HG03103 (cell line): ENCODE data around the gene MXRA7.
"Not testable (repeated sequence)": the region's sequence is repeated elsewhere in the genome, so short reads cannot be mapped to it uniquely, and the experiment has no call there.

ENCODE experiments used
- ATAC-seq: cut with Tn5 transposase; IDR thresholded peaks from one replicate; pipeline ENCODE4 v1.9.1; 2021; ENCODE audit warnings: low read depth; ENCODE audit not compliant: unreplicated experiment

Gene MXRA7

DNA sequence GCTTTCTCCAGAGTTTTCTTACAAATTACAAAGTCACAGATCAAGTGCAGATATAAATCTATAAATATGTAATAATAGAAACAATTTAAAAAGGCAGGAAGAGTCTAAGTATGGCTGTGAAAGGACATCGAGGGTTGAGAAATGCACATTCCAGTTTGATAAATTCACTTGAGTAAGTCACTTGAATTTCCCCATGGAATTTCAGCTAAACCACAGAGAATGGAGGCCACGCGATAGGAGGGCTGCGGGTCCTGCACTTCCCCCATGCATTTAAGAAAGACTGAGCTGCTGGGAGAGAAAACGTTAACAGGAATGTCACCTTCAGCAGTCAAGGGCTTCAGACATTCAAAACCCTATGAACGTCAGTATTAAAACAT is 6.1 kb upstream of the MXRA7 start:
- no peak for ATAC-seq

DNA sequence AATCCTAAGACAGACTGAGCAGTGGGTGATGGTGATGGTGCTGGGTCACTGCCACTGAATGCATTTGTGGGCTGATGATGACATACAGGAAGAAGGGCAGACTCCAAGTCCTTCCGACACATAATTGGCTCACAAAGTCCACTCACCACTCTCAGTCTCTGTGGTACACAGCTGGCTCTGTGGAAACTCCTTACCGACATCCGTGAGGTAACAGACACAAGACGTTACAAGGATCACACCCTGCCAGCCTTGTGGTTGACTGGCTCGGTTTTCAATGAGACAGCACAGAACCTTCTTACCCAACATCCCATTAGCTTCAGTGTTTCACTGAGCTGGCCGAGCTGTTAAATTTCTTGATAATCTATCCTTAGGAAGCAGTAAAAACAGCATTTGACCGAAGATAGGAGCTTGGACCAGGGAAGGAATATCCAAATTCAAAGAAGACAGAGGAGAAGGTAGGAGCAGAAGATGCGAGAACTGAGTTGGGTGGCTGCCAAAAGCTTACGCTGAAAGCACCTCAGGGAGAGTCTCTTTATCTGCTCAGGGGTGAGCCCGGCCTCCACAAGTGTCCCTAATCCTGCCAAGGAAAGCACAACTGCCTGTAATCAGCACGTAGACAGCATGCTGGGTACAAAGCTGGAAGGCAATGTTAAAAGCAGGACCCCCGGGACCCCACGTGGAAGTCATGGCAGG is 5.5 kb upstream of the MXRA7 start:
- no peak for ATAC-seq

DNA sequence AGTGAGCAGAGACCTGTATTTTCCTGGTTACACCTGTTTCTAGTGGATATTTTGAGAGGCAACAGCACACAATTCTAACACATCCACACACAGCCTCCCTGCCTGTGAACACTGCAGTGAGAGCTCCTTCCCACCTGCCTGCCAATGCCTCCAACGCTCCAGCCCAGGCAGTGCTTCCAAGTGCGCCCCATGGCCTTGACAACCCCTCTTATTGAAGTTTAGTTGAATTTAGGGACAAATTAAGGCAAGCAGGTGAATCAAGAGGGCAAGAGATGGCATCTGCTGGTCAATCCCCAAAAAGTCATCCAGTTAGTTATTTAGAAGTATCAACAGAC is 4.7 kb upstream of the MXRA7 start:
- ATAC-seq, result no peak

DNA sequence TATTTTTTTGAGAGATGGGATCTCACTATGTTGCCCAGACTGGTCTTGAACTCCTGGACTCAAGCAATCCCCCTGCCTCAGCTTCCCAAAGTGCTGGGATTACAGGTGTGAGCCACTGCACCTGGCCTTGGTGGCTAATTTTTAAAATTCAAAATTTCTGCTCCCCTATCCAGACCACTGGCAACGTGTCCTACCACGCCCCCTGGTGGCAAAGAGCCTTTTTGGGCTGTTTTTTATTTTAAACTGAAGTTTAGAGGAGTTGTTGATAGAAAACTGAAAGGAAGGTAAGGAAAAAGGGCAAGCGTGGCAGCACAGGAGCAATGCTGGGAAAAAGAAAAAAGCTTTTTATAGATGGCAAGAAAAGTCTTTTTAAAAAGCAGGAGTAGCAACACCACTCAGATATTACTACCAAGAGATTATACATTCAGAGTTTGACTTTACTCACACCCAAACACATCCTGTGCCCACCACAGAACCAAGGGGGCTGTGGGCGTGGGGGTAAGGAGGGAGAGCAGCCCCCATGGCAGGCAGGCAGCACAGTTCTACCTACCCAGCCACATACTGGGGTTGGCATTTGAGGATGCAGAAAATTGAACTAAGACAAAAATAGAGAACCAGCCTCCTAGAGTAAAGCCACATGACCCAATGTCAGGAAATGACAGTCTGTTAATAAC is 4.2 kb upstream of the MXRA7 start:
- no peak for ATAC-seq

DNA sequence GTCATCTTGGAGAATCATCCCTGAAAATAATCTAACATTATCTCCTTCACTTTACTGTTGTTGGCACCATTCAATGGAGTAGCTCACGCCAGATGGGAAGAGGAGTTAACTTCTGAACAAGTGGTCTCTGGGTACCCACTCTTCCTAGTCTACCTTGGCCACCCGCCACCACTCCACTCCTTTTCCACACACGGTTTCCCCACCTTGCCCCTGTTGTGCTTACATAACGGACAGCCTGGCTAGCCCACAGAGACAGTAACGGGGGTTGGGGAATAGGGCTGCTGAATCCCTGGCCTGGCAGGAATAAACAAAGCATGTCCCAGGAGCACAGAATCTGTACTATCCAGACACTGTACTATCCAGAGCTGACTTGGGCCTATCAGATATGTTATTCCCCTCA is 3.6 kb upstream of the MXRA7 start:
- ATAC-seq, result no peak

GRCh38 chr17:76713765-76714164 is 3.0 kb upstream of the MXRA7 start:
- no peak for ATAC-seq

DNA sequence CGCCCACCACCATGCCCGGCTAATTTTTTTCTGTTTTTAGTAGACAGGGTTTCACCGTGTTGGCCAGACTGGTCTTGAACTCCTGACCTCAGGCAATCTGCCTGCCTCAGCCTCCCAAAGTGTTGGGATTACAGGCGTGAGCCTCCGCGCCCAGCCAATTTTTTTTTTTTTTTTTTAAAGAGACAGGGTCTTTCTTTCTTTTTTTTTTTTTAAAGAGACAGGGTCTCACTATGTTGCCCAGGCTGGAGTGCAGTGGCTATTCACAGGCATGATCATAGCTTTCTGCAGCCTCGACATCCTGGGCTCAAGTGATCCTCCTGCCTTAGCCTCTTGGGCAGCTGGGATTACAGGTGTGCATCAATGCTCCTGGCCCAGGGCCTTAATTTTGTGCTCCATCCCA is 1.6 kb upstream of the MXRA7 start:
- not testable (repeated sequence) for ATAC-seq

DNA sequence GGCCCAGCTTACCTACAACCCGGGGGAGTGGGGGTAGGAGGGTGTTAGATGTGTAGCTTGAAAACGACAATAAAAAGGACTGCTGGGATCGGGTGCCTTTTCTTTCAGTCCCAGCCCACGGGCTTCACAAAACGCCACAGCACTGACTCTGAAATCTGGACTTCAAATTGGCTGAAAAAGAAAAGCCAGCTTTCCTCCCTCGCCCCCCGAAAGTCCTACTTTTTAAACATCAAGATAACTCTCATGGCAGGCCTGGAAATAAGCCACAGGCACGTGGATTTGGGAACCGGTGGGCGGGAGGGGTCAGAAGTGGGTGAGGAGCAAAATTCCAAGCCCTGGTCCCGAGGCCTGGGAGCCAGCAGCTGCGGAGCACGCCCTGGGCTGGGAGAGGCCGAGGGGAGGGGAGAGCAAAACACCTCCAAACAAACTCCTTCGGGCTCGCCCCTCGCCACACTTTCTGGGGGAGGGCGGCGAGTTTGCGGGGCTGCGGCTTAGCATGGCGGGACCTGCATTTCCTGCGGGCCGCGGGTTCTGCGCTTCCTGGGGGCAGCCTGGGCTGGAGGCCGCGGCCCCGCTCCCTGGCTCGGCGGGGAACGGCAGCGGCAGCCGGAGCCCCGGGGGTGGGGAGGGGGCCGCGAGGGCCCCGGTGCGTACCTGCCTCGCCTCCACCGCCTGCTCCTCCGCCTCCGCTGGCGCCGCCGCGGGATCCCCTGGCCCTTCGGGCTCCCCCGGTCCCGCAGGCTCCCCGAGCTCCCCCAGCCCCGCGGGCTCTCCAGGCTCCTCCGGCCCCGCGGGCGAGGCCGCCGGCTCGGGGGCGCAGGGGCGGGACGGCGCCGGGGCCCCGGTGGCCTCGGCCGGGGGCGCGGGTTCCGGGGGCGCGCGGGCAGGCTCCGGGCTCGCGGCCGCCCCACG is 558 bp downstream of the MXRA7 start:
- ATAC-seq, result not testable (repeated sequence)

- no peak for ATAC-seq
Observed at GRCh38 chr17:76709077-76709950, 1.5 kb downstream of the MXRA7 start.

DNA sequence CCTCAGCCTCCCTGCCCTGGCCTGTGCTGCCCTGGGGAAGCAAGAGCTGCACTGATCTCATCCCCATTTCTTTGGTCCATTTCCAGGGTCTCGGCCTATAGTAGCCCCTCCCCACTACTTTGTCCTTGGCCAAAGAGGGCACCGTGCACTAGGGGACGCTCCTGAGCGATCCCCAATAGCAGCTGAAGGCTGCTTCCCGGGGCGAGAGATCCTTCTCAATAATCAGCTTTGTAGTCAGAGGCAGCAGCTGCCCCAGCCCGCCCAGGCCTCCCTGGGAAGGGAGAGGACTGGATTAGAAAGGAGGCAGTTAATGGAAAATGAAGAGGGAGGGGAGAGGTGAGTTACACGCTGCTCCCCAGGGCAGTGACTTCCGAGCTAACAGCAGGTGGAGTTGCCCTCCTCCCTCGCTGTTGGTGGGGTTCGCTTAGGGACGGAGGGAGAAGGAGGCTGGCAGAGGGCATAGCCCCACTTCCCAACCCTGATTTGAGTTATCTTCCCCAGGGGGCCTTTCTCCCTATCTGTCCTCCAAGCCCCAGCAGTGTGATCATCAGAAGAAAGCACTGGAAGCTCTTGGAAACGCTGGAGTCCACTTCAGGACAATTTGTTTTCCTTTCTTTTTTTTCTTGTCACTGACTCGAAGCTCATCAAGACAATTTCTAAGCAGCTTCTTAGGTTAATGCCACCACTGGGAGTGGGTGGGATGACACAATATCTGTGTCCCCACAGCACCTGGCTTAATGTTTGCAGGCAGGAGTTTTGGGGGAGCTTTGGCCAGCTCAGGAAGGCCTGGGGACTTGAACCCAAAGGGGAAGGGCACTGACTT is 2.6 kb downstream of the MXRA7 start:
- no peak for ATAC-seq

- no peak for ATAC-seq
Observed at GRCh38 chr17:76706817-76707216, 3.9 kb downstream of the MXRA7 start.

DNA sequence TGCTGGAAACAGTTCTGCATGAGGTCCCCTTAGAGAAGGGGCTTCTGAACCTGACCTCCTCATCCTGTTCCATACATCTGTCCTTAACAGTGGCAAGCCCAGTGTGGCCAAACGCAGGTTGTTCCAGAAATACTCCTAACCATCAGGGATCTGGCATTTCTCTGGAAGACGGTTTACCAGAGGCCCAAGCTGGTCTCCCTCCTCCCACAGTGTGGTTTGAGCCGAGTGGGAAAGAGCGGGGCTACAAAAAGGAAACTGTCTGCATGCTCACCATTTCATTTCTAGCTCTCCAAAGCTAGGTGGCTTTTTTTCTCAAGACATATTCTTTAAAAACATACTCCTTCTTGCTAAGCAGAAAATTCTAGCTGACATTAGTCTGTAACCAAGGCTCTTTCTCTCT is 6.0 kb downstream of the MXRA7 start:
- ATAC-seq, result no peak

DNA sequence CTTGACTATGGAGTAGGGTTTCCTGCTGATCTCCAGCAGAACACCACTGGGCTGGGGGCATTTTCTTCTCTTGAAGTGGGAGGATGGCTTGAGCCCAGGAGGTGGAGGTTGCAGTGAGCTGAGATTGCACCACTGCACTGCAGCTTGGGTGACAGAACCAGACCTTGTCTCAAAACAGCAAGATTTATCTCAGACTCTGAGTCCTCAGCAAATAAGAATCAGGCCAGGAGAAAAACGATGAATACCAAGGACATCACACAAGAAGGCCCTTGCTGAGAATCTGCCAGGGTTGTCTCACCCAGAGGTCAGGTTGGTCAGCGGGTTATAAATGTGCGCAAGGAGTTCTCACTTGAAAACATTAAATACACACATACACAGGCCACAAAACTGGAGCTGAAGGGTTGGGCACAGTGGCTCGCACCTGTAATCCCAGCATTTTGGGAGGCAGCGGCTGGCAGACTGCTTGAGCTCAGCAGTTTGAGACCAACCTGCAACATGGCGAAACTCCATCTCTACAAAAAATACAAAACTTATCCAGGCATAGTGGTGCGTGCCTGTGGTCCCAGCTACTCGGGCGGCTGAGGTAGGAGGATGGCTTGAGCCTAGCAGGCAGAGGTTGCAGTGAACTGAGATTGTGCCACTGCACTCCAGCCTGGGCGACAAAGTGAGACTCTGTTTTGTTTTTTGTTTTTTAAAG is 7.7 kb downstream of the MXRA7 start:
- no peak for ATAC-seq

- no peak for ATAC-seq
Observed at GRCh38 chr17:76702076-76702475, 8.7 kb downstream of the MXRA7 start.

DNA sequence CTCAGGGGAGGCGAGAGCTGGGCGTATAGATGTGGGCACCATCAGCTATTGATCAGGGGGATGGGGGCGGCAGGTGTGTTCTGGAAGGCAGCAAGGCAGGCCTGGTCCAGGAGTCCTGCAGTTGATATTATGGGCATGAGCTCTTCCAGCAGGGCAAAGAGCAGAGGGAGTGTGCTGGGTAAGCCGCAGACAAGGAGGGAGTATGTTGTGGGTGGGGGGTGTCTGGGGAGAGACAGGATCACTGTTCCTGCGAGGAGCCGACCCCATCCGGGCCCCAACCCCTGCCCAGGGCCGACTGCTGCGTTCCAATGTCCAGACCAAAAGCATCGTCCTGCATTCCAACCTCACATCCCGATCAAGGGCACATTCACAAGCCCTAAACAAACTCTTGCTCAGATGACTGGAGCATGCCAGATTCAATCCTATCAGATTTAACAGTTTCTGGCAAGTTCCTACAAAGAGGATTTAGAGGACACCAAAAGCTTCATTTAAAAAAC is 9.2 kb downstream of the MXRA7 start:
- no peak for ATAC-seq

GRCh38 chr17:76700617-76701470 is 9.9 kb downstream of the MXRA7 start:
- no peak for ATAC-seq

- ATAC-seq, result no peak
Observed at GRCh38 chr17:76700270-76700616, 10.5 kb downstream of the MXRA7 start.

DNA sequence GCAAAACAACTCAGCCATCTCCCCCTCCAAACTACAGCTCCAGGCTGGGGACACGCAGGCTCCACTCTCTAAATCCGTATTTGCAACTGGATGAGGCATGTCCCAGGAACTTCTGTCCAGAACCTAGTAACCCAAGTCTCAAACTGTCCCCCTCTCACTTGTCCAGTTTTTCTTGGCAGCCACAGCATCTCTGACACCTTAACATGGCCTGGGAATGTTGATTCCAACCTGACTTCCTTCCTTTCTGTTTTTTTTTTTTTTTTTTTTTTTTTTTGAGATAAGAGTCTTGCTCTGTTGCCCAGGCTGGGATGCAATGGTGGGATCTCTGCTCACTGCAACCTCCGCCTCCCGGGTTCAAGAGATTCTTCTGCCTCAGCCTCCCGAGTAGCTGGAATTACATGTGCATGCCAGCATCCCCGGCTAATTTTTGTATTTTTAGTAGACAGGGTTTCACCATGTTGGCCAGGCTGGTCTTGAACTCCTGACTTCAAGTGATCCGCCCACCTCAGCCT is 12.2 kb downstream of the MXRA7 start:
- not testable (repeated sequence) for ATAC-seq
